Measurements from ENCODE around the gene WDR7.

WDR7 gene

GRCh38 chr18:56907771-56908170 is 256.6 kb downstream of the WDR7 start:
- H3K79me2 ChIP-seq (ENCODE audit: low read length): no peaks in the 10 kb centered on the region
- no peaks in the 10 kb centered on the region for H3F3A ChIP-seq (ENCODE audit: insufficient read depth, low read length)
- H3K9me3 ChIP-seq (replicated peaks; ENCODE audit: insufficient read depth, low read length): no peaks in the 10 kb centered on the region
- no peaks in the 10 kb centered on the region for H4K20me1 ChIP-seq (ENCODE audit: insufficient read depth, low read length)
- no peaks in the 10 kb centered on the region for H3K36me3 ChIP-seq (replicated peaks; ENCODE audit: insufficient read depth, low read length)
- no peak overlapping the region for H2AFZ ChIP-seq (ENCODE audit: low read length)
- TF ChIP-seq CTCF (IDR thresholded peaks at IDR 0.05; ENCODE audit: low read length) (no peak), EZH2phosphoT487 (IDR thresholded peaks at IDR 0.05; ENCODE audit: low read length) (no peak), EZH2 (optimal IDR thresholded peaks at IDR 0.05; ENCODE audit: low read depth, low read length) (no peak)
- no peak for DNase-seq
- no peaks in the 10 kb centered on the region for H3K27me3 ChIP-seq (replicated peaks; ENCODE audit: insufficient read depth, low read length)
- no peaks in the 10 kb centered on the region for H3K4me1 ChIP-seq (ENCODE audit: low read length)
- no peaks in the 10 kb centered on the region for H3K9me2 ChIP-seq (replicated peaks; ENCODE audit: insufficient read depth, low read length)
- no peak overlapping the region for H3K4me2 ChIP-seq (ENCODE audit: low read depth, low read length)
- no peak overlapping the region for H3K9ac ChIP-seq (ENCODE audit: low read length)
- no peak overlapping the region for H3K4me3 ChIP-seq (ENCODE audit: low read length)
- H3K27ac ChIP-seq (ENCODE audit: low read length): no peak overlapping the region

GRCh38 chr18:56910237-56910636 is 259.1 kb downstream of the WDR7 start:
- no peaks in the 10 kb centered on the region for H4K20me1 ChIP-seq (ENCODE audit: insufficient read depth, low read length)
- no peaks in the 10 kb centered on the region for H3K4me1 ChIP-seq (ENCODE audit: low read length)
- H2AFZ ChIP-seq (ENCODE audit: low read length): no peak overlapping the region
- TF ChIP-seq EZH2phosphoT487 (IDR thresholded peaks at IDR 0.05; ENCODE audit: low read length) (no peak), EZH2 (optimal IDR thresholded peaks at IDR 0.05; ENCODE audit: low read depth, low read length) (no peak), CTCF (IDR thresholded peaks at IDR 0.05; ENCODE audit: low read length) (no peak)
- H3K9me2 ChIP-seq (replicated peaks; ENCODE audit: insufficient read depth, low read length): no peaks in the 10 kb centered on the region
- no peak overlapping the region for H3K4me2 ChIP-seq (ENCODE audit: low read depth, low read length)
- no peak overlapping the region for H3K9ac ChIP-seq (ENCODE audit: low read length)
- H3K4me3 ChIP-seq (ENCODE audit: low read length): no peak overlapping the region
- H3K27ac ChIP-seq (ENCODE audit: low read length): no peak overlapping the region
- no peaks in the 10 kb centered on the region for H3K9me3 ChIP-seq (replicated peaks; ENCODE audit: insufficient read depth, low read length)
- no peaks in the 10 kb centered on the region for H3F3A ChIP-seq (ENCODE audit: insufficient read depth, low read length)
- no peak for DNase-seq
- H3K36me3 ChIP-seq (replicated peaks; ENCODE audit: insufficient read depth, low read length): no peaks in the 10 kb centered on the region
- H3K27me3 ChIP-seq (replicated peaks; ENCODE audit: insufficient read depth, low read length): no peaks in the 10 kb centered on the region
- H3K79me2 ChIP-seq (ENCODE audit: low read length): no peaks in the 10 kb centered on the region

- Histone ChIP-seq H3K9me3 (replicated peaks; ENCODE audit: insufficient read depth, low read length) (no peaks in the 10 kb centered on the region), H3F3A (ENCODE audit: insufficient read depth, low read length) (no peaks in the 10 kb centered on the region), H3K4me1 (ENCODE audit: low read length) (no peaks in the 10 kb centered on the region), H3K4me3 (ENCODE audit: low read length) (no peak overlapping the region), H3K79me2 (ENCODE audit: low read length) (no peaks in the 10 kb centered on the region), H3K27ac (ENCODE audit: low read length) (no peak overlapping the region), H3K36me3 (replicated peaks; ENCODE audit: insufficient read depth, low read length) (no peaks in the 10 kb centered on the region), H3K9ac (ENCODE audit: low read length) (no peak overlapping the region), H4K20me1 (ENCODE audit: insufficient read depth, low read length) (no peaks in the 10 kb centered on the region), H3K27me3 (replicated peaks; ENCODE audit: insufficient read depth, low read length) (no peaks in the 10 kb centered on the region), H3K9me2 (replicated peaks; ENCODE audit: insufficient read depth, low read length) (no peaks in the 10 kb centered on the region), H2AFZ (ENCODE audit: low read length) (no peak overlapping the region), H3K4me2 (ENCODE audit: low read depth, low read length) (no peak overlapping the region)
- no peak for TF ChIP-seq EZH2phosphoT487 (IDR thresholded peaks at IDR 0.05; ENCODE audit: low read length)
- TF ChIP-seq EZH2 (optimal IDR thresholded peaks at IDR 0.05; ENCODE audit: low read depth, low read length): no peak
- TF ChIP-seq CTCF (IDR thresholded peaks at IDR 0.05; ENCODE audit: low read length): no peak
- DNase-seq: no peak
Observed at GRCh38 chr18:56910967-56911366, 259.8 kb downstream of the WDR7 start.
